SIG-M5 treated with dmso at 0.1 percent for 504 hours (cell line): ENCODE results near the gene MPZL1.

Source experiments
- DNase-seq: peaks from one replicate; lab custom pipeline; 2025; ENCODE audit not compliant: unreplicated experiment; lab: John Stamatoyannopoulos, UW

The MPZL1 gene

DNA sequence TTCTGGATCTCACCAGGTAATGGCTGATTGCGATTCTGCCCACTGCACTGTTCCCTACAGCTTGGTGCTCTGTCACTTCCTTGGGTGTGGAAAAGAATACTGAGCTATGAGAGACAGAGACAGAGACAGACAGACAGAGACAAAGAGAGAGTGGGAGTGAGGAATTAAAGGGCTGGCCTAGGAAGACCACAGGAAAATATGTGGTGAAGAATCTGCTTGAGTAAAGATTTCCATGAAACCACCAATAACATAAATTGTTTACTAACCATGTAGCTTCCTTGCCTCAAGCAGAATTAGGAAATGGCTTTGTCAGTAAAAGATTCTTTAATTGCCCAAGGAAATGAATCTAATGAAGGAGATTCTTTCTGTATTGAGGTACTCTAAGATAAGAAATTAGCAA is 54.4 kb downstream of the MPZL1 start:
- no peak for DNase-seq

- DNase-seq, result no peak
Measured at GRCh38 chr1:167776616-167777268, 55.0 kb downstream of the MPZL1 start.

DNA sequence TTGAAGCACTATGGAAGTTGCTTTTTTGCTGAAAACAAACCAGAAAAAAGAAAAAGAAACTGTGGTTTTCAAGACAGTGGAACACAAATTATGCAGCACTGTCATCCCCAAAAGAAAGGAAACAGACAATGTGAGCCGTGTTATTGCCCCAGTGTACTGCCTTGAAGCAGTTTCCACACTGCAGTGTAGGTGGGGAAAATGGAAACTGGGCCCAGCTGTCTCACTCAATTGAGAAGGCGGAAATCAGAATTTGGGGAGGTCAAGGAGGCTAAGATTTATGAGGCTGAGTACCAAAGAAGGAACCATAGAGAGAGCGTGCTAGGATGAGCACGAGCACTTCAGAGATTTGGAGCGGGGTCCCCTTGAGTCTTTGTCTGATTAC is 55.5 kb downstream of the MPZL1 start:
- no peak for DNase-seq

GRCh38 chr1:167781558-167781957 is 59.8 kb downstream of the MPZL1 start:
- DNase-seq, result no peak

DNA sequence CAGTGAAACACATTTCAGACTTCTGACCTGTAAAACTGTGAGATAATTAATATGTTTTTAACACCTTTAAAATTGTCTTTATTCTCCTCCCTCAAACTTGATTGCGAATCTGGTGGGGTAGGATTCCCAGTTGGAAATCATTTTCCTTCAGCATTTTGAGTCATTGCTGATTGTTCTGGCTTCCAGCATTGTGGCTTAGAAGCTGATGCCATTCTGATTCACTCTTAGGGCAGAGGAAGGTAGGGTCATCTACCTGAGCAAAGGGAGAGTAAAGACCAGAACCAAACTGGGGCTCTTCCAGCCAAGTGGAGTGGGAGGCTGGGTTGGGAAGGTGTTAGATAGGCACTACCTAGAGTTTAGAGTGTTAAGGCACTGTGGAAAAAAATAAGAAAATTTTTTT is 61.2 kb downstream of the MPZL1 start:
- no peak for DNase-seq

GRCh38 chr1:167784876-167785550 is 63.2 kb downstream of the MPZL1 start:
- no peak for DNase-seq

DNA sequence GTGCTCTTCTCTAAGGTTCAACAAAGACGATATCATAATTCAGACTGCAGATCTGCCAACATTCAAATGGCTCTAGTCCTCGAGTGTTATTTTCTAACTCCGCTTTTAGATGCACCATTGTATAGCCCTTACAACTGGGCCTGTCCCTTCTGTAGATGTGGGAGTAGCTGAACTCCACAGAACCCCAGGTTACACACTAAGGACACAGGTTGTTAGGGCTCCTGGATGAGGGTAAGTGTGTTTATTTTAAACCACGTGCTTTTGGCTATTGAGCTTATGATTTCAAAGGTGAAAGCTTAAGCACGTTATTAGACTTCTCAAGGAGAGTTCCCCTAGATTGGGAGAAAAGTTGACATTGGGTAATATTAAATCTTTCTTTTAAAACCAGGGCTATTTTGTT is 64.7 kb downstream of the MPZL1 start:
- no peak for DNase-seq

GRCh38 chr1:167789501-167789900 is 67.7 kb downstream of the MPZL1 start:
- no peak for DNase-seq

DNA sequence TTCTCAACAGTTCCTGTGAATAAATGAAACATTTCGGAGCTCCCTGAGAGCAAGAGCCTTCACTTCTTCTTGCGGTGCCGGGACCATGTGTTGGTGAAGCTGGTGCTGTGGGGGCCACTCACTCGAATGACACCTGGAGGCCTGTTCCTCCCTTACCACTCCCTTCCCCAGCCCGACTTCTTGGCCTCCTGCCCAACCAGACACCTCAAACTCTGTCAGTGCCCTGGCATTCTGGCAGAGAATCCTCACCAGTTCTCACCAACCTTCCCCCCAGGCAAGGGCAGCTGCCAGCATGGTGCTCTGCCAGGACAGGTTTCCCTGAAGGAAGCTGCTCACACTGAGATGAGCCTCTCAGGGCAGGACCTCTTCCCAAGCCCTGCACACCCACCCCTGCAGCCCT is 68.3 kb downstream of the MPZL1 start:
- DNase-seq, result no peak

- DNase-seq, result peak; percentile 30
Measured at GRCh38 chr1:167791281-167792187, 69.8 kb downstream of the MPZL1 start.

DNA sequence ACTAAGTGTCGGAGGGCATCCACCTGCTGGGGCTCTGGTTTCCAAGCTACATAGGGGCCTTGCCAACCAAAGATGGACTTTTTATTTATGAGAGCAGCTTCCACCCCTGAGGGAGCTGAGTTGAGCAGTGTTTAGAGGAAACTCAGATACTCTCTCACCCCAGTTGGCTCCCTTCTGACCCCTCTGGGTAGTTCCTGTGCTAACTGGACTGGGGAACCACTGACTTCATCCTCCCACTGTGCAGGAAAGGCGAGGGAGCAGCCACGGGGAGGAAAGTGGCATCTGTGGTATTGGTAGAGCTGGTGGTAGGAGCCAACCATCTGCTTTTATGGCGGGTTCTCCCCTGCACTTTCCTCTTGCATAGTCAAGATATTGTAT is 70.4 kb downstream of the MPZL1 start:
- DNase-seq, result no peak

GRCh38 chr1:167794043-167794442 is 72.3 kb downstream of the MPZL1 start:
- DNase-seq, result no peak

GRCh38 chr1:167795810-167796740 is 74.3 kb downstream of the MPZL1 start:
- no peak for DNase-seq

- DNase-seq, result peak; percentile 77
Measured at GRCh38 chr1:167797015-167797414, 75.2 kb downstream of the MPZL1 start.

DNA sequence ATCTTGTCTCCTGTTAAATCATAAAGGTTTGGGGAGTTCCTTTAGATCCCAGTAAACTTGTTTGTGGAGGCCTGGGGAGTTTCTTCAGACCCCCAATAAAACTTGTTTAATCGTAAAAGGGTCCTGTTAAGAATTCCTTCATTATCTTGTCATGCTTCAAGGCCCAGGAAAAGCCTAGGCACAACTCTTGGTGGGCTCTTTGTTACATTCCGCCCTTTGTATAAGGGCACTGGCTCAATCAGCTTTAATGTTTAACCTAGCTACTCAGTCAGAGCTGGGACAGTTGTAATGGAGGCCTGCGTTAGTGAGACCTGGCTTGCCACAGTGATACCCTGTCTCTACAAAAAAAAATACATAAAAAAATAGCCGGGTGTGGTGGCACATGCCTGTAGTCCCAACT is 77.2 kb downstream of the MPZL1 start:
- no peak for DNase-seq

DNA sequence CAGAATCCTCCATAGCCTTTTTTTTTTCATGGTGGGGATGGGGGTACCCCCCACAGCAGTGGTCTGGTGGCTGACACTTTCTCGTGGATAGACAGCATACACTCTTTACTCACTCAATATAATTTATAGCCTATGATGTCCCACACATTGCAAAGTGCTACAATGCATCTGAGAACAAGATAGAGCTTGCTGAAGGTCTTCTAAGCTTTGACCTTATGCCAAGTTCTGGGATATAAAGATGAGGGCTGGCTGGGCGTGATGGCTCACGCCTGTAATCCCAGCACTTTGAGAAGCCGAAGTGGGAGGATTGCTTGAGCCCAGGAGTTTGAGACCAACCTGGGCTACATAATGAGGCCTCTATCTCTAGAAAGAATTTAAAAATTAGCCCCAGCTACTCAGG is 78.0 kb downstream of the MPZL1 start:
- DNase-seq, result no peak

DNA sequence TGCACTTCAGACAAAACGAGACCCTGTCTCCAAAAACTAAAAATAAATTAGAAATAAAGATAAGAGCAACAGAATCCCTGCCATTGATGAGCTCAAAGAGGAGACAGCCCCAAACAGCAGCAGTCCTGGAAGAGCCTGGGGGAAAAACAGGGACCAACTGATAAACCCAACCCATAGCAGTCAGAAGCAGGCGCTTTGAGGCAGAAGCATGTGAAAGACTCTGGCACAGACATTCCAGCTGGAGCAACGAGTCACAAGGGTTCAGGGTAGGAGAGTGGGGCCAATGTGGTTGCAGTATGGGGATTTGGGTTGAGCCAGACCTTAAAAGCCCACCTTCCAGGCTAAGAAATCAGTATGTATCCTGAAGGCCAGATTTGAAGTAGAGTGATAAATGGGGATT is 78.5 kb downstream of the MPZL1 start:
- no peak for DNase-seq

GRCh38 chr1:167802235-167802634 is 80.5 kb downstream of the MPZL1 start:
- DNase-seq, result no peak

DNA sequence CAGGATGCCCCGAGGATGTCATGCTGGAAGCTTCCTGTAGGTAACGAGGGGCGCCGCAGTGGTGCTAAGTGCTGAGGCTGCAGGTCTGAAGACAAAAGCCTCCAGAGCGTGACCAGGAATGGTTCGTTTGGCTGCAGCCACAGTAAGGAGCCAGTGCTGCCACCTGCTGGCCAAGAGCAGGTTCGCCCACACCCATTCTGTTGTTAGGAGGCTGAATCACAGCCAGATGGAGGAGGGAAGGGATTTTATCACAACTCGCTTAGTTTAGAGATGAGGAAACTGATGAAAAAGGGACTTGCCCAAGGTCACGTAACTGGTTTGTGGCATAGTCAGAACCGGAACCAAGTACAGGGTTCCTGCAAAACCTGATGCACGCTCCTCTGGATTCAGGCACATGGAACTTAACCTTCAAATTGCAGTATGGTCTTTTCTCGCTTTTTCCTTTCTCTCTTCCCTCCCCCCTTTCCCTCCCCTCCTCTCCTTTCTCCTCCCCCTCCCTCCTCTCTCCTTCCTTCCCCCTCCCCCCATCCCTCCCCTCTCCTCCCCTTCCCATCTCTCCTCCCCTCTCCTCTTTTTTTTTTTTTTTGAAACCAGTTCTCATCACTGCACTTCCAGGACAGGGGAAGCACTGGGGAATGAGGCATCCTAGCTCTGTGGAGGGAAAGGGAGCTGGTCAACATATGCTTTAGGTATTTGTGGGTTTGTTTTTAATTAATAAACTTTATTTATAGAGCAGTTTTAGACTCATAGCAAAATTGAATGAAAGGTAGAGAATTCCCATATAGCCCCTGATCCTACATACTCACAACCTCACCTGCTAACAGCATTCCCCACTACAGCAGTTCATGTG is 81.8 kb downstream of the MPZL1 start:
- DNase-seq, result peak; percentile 95

DNA sequence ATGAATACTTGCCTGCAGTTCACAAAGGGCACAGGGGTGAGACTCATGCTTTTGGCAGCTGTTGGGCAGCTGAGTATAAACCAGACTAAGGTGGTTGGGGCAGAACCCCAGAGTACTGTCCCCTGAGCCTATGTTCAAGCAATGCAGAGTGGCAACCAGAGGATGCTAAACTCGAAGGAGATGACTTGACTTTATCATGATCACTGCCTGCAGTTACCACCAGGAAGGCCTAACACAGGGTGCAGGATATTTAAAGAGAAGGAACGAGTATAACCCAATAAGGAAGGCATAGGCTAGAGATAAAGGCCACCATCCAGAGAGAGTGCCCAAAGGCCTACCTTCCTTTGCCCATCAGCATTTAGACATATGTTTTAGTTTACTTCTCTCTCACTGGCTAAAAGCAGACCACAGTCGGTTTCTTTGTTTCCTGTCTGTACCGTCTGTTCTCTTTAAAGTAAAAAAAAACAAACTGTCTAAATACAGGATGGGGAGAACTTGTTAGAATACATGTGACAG is 83.3 kb downstream of the MPZL1 start:
- no peak for DNase-seq
